Measurements from ENCODE around the gene NR6A1. TPM values are rescaled to one million over a fixed set of nuclear protein-coding genes. Genes with fewer than 3 reads are reported as not detected.

The NR6A1 gene
- total RNA-seq, 2 experiments from 2014 or later: 0.74 to 1.1 TPM

- Mint-ChIP-seq H3K27me3 (peaks cover 73% of the 10 kb centered on the region), H3K27ac (no peak overlapping the region), H3K4me1 (ENCODE audit: low read depth) (peaks cover 8% of the 10 kb centered on the region), H3K9me3 (no peaks in the 10 kb centered on the region), H3K36me3 (ENCODE audit: low read depth) (no peaks in the 10 kb centered on the region), H3K4me3 (no peak overlapping the region)
- TF ChIP-seq, protein P1, sequence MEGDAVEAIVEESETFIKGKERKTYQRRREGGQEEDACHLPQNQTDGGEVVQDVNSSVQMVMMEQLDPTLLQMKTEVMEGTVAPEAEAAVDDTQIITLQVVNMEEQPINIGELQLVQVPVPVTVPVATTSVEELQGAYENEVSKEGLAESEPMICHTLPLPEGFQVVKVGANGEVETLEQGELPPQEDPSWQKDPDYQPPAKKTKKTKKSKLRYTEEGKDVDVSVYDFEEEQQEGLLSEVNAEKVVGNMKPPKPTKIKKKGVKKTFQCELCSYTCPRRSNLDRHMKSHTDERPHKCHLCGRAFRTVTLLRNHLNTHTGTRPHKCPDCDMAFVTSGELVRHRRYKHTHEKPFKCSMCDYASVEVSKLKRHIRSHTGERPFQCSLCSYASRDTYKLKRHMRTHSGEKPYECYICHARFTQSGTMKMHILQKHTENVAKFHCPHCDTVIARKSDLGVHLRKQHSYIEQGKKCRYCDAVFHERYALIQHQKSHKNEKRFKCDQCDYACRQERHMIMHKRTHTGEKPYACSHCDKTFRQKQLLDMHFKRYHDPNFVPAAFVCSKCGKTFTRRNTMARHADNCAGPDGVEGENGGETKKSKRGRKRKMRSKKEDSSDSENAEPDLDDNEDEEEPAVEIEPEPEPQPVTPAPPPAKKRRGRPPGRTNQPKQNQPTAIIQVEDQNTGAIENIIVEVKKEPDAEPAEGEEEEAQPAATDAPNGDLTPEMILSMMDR (IDR thresholded peaks at IDR 0.05): no peak
- DNase-seq (no peak), ATAC-seq (no peak)
- intact Hi-C loops (cut with micrococcal nuclease): no loop called here
- ChIA-PET CTCF (interaction anchor here (0.6 to 2.2 kb wide), 4 partner anchors 12 to 142 kb away, joined by 3 to 7 read pairs (median 6); partner anchors contain the start of gene NR6A1), POLR2A (no interaction called here)
Observed at GRCh38 chr9:124759327-124759726, 11.8 kb downstream of the NR6A1 start.

GRCh38 chr9:124758691-124759090, 12.4 kb downstream of the NR6A1 start:
- no peak for DNase-seq
- H3K4me1 Mint-ChIP-seq (ENCODE audit: low read depth): peaks cover 8% of the 10 kb centered on the region
- peaks cover 73% of the 10 kb centered on the region for H3K27me3 Mint-ChIP-seq
- CTCF ChIA-PET: interaction anchor here (0.6 to 2.2 kb wide), 5 partner anchors 13 to 141 kb away, joined by 3 to 7 read pairs (median 5); partner anchors contain the start of genes NR6A1 and WDR38
- intact Hi-C loops (cut with micrococcal nuclease): no loop called here
- no peaks in the 10 kb centered on the region for H3K9me3 Mint-ChIP-seq
- POLR2A ChIA-PET: no interaction called here
- H3K36me3 Mint-ChIP-seq (ENCODE audit: low read depth): no peaks in the 10 kb centered on the region
- no peak overlapping the region for H3K27ac Mint-ChIP-seq
- no peak for ATAC-seq
- H3K4me3 Mint-ChIP-seq: no peak overlapping the region
- TF ChIP-seq, protein P1 (IDR thresholded peaks at IDR 0.05): no peak

GRCh38 chr9:124758061-124758460, 13.1 kb downstream of the NR6A1 start:
- ChIA-PET CTCF (interaction anchor here (1.6 to 2.2 kb wide), 4 partner anchors 15 to 141 kb away, joined by 4 to 6 read pairs (median 5); partner anchors contain the start of gene WDR38), POLR2A (no interaction called here)
- Mint-ChIP-seq H3K36me3 (ENCODE audit: low read depth) (no peaks in the 10 kb centered on the region), H3K27ac (no peak overlapping the region), H3K27me3 (peaks cover 73% of the 10 kb centered on the region), H3K4me3 (no peak overlapping the region), H3K9me3 (no peaks in the 10 kb centered on the region), H3K4me1 (ENCODE audit: low read depth) (peaks cover 8% of the 10 kb centered on the region)
- DNase-seq: no peak
- ATAC-seq: no peak
- TF ChIP-seq, protein P1 (IDR thresholded peaks at IDR 0.05): no peak
- intact Hi-C loops (cut with micrococcal nuclease): no loop called here

GRCh38 chr9:124757616-124758015, 13.5 kb downstream of the NR6A1 start:
- TF ChIP-seq, protein P1 (IDR thresholded peaks at IDR 0.05): no peak
- no peaks in the 10 kb centered on the region for H3K9me3 Mint-ChIP-seq
- peaks cover 8% of the 10 kb centered on the region for H3K4me1 Mint-ChIP-seq (ENCODE audit: low read depth)
- no peak overlapping the region for H3K4me3 Mint-ChIP-seq
- ATAC-seq: no peak
- intact Hi-C loops (cut with micrococcal nuclease): no loop called here
- no peak for DNase-seq
- no peaks in the 10 kb centered on the region for H3K36me3 Mint-ChIP-seq (ENCODE audit: low read depth)
- POLR2A ChIA-PET: no interaction called here
- no peak overlapping the region for H3K27ac Mint-ChIP-seq
- peaks cover 71% of the 10 kb centered on the region for H3K27me3 Mint-ChIP-seq
- CTCF ChIA-PET: interaction anchor here (2.0 to 2.2 kb wide), 2 partner anchors 96 to 140 kb away, joined by 4 to 5 read pairs; partner anchors contain the start of gene WDR38

DNA sequence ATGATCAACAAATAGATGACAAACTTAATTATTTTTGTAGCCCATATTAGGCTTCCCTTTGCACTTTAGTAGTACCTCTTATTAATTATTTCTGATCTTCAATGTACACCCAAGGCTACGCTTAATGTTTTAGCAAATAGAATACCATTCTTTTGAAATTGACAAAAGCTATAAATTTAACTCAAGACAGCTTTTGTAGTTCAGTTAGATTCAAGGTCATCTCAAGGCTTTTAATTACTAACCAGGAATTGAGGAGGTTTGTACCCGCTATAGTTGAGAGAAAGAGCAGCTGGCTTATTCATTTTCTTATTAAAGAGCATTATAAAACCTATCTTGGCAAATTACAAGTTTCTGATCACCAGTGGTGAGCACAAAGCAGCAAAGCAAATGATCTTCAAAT, 15.1 kb downstream of the NR6A1 start:
- Mint-ChIP-seq H3K4me1 (ENCODE audit: low read depth) (peaks cover 8% of the 10 kb centered on the region), H3K27ac (no peak overlapping the region), H3K9me3 (no peaks in the 10 kb centered on the region), H3K4me3 (no peak overlapping the region), H3K27me3 (peaks cover 60% of the 10 kb centered on the region), H3K36me3 (ENCODE audit: low read depth) (no peaks in the 10 kb centered on the region)
- TF ChIP-seq, protein P1 (IDR thresholded peaks at IDR 0.05): no peak
- ATAC-seq (no peak), DNase-seq (no peak)
- POLR2A ChIA-PET: no interaction called here
- CTCF ChIA-PET: interaction anchor here (2.0 kb wide), 1 partner anchor 139 kb away, joined by 5 read pairs; no protein-coding TSS in a partner anchor
- intact Hi-C loops (cut with micrococcal nuclease): no loop called here
